ENCODE results near the gene TYW3.

GRCh38 chr1:74812180-74812541, 79.2 kb downstream of the TYW3 start:
- no peak for TF ChIP-seq CTCF (conservative IDR thresholded peaks at IDR 0.05; ENCODE audit: low read depth, low read length)
- TF ChIP-seq EZH2 (IDR thresholded peaks at IDR 0.05; ENCODE audit: borderline replicate concordance, low read depth, low read length, poor library complexity, severe bottlenecking): no peak
